ENCODE results near the gene BEX3. TPM values are rescaled to one million over a fixed set of nuclear protein-coding genes. Genes with fewer than 3 reads are reported as not detected.
"Not testable (repeated sequence)": the region's sequence is repeated elsewhere in the genome, so short reads cannot be mapped to it uniquely, and the experiment has no call there.

Gene BEX3
- total RNA-seq = 211 TPM in 2 replicates
- polyA plus RNA-seq (2012) = 376 TPM

DNA sequence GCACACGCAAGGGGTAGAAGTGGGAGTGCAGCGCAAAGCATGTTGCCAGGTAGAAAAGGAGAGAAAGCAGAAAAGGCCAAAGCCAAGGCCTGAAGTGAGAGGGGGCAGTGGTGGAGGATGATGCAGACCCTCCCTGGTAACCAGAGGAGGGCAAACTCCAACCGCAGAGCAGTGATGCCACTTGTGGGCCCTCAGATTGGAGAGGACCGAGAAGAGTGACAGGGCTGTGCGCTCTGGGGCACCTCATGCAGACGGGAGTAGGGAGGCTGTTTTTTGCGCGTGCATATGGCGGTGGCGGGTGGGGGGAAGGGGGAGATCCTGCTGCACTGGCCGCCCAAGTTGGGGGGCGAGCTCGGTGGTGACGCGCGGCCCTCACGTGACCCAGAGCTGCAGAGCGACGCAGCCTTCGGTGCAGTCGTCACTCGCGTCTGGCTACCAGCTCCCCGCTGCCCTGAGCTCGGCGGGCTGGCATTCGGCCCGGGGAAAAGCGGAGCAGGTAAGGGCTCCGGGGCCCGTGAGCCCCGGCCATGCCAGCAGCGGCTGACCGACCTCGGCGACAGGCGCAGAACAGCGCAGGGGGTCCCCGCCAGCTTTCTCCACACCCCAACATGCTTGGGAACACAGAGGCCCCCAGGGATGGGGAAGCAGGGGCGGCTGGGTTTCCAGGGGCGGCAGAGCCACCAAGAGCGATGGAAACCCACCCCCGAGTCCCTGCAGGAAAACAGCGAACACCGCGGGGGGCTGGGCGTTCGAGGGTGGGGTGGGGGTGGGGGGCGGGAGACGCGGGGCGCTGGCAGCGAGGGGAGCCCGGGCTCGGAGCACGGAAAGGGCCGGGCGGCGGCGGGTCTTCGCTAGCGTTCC, at the start of gene BEX3:
TSS of gene BEX3 (plus strand) at position 421 of the 861 bp plus-strand sequence. CDS start 984 bp downstream, outside the sequence.
- peak; percentile 58 for DNase-seq (ENCODE audit: low read depth)

DNA sequence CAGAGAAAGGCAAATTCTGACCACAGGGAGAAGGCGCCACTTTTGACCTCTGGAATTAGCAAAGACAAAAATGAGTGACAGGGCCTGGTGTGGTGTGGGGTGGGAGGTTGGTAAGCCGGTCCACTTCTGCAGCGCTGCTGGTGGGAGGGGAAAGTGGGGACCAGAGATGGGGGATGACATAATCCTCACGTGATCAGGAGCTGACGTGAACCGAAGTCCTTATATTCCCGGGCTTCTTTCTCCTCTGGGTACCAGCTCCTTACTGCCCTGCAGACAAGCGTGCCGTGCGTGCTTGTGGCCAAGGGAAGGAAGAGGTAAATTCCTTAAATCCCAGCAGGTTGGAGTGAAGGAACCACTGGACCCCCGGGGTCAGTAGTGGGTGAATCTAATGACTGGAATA, 46.3 kb upstream of the BEX3 start, which contains the start of gene TCEAL7:
TSS of gene TCEAL7 (plus strand) at position 249 of the 400 bp plus-strand sequence. CDS start 1,165 bp downstream, outside the sequence.
- peak; percentile 94 for DNase-seq (ENCODE audit: low read depth)

DNA sequence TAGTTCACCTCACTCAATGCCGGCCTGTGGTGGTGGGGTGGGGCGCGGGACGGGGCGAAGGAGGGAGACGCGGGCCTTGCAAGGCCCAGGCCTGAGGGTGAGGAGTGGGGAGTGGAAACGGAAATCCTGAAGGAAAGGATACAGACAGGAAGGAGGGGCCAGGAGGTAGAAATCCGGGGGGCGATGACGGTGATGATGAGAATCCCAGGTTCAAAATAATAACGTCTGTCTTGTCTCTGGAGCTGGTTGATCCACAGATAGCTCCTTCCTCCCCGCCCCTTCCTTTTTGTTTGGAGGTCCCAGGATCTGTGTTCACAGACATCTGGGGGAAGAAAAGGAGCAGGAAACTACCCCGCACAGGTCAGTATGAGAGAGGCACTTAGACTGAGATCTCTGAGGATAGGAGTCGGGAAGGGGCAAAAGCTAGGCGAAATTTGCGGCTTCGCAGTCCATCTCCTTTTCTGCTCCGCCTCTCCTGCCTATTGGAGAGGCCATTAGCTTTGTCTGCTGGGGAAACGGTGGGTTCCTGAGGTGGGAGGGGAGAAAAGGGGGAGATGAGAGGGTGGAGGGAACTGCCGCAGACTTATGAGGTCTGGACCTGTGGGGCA, 45.6 kb upstream of the BEX3 start:
- DNase-seq (ENCODE audit: low read depth) = no peak

DNA sequence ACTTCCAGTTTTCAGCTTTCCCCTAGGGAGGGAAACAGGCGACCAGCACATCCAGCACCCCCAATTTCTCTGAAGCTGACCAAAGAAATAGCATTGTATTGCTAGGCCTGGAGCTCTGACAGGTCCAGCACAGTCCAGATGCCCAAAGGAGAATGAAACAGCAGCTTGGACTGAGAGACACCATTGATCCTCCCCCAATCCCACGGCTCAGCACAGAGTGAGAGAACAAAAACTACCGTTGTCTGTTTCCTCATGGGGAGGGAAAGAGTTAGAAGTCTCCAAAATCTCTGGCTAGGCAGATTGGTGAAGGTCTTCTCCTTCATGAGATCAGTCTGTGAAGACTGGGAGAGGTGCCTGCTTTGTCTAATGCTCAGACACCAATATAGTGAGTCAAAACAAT, 37.7 kb upstream of the BEX3 start:
- no peak for DNase-seq (ENCODE audit: low read depth)

DNA sequence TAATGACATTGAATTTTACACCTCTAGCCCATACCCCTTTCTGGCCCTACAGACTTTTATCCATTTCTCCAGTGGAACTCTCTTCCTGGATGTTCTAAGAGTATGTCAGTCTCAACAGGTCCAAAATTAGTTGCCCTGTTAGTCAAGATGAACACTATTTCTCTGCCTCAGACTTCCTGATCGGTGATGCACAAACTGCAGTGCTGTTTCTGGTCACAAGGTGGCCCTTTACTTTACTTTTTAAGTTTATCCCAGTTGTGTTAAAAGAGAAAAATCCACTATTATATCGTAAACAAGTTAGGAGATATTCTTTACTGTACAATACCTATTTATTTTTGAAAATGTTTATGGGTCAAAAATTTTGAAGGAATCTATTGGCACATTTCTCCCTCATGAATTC, 33.2 kb upstream of the BEX3 start:
- DNase-seq (ENCODE audit: low read depth) = peak; percentile 52

DNA sequence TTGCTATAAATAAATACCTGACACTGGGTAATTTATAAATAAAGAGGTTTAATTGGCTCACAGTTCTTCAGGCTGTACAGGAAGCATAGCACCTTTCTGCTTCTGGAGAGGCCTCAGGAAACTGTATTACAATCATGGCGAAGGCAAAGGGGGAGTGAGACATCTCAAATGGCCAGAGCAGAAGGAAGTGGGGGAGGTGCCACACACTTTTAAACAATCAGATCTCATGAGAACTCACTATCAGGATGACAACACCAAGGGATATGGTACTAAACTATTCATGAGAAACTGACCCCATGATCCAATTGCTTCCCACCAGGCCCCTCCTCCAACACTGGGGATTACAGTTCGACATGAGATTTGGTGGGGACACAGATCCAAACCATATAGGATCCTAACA, 31.7 kb upstream of the BEX3 start:
- no peak for DNase-seq (ENCODE audit: low read depth)

DNA sequence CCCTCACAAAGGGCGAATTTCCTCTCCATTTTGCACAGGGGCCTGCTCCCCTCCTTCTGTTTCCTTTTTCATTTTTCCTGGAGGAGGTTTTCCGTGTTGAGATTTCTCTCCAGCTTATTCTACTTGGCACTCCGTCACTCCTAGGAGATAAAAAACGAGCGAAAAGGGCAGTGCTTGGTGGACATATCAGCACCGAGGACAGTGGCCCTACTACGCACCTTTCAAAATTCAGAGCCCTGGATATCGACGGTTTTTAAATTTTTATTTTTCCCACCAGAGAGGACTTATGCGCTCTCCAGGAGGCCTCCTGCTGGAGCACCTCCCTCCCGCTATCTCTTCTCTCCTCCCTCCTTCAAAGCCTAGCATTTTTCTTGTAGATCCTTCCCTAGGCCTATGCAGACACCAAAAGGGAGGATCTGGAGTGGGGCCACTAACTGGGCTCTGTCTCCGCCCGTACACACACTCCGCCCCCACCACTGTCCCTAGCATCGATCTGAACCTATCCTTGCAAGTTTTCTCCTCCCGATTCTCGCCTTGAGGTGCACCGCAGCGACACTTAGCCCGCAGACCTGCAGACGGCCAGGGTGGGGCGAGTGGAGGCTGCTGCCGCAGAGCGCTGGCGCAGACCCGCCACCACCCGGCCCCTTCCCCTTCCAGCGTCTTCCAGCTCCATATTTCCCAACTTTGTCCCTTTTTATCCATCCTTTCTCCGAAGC, 28.5 kb upstream of the BEX3 start:
- DNase-seq (ENCODE audit: low read depth) = no peak

DNA sequence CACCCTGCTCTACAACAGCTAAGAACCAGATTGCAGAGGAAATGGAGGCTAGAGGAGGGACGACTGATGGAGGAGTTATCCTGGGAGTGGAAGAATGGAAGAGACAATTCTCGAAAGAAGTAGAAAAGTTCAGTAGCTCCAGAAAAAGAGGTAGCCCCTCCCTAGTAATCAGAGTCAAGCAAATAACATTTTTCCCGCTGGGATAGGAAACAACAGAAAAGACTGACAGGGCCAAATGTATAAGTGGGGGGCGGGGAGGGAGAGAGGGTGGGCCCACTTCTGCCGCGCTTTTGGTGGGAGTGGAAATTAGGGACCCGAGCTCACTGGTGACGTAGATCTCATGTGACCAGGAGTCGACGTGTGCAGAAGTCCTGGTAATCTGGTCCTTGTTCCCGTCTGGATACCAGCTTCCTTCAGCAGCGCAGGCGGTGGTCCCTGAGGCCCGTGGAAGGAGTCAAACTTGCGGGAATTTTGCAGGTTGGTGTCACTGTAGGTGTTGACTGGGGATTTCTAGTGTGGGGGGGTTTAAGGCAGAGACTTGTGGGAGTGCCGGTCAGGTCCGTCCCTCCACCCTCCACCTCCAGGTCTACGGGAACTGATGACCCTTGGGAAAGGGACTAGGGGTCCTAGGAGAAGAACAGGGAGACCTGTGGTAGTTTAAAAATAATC, 20.1 kb upstream of the BEX3 start, which contains the start of gene TCEAL9:
TSS of gene TCEAL9 (plus strand) at position 377 of the 669 bp plus-strand sequence. CDS start 1,179 bp downstream, outside the sequence.
- DNase-seq (ENCODE audit: low read depth) = peak; percentile 89

DNA sequence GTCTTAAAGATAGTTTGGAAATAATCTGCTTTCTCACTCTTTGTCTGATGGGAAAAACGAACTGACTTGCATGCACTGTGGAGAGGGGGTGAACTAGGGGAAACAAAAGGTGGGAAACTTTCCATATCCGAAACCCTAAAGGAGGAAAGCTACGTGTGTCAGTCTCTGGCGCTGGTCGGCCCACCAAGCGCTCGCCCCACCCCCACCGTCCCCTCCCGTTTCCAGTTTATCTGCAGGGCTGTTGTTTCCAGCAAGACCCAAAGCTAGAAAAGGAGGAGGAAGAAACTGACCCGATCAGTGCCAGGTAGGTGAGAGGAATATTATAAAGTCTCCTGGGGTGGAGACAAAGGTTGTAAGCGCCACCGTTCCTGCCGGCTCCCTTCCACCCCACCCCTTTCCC, 19.5 kb upstream of the BEX3 start:
- no peak for DNase-seq (ENCODE audit: low read depth)

DNA sequence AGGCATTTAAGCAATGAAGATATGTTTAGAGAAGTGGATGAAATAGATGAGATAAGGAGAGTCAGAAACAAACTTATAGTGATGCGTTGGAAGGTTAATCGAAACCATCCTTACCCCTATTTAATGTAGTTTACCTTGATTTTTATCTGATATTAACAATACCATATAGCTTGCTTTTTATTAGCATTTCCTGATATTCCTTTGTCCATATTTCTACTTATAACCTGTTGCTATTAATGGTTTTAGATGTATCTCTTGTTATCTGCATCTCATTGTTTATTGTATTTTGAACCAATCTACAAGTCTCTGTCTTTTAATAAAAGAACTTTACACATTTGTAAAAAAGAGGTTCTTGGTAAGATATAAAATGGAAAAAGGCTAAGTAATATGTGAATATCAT, 18.5 kb upstream of the BEX3 start:
- DNase-seq (ENCODE audit: low read depth) = no peak

DNA sequence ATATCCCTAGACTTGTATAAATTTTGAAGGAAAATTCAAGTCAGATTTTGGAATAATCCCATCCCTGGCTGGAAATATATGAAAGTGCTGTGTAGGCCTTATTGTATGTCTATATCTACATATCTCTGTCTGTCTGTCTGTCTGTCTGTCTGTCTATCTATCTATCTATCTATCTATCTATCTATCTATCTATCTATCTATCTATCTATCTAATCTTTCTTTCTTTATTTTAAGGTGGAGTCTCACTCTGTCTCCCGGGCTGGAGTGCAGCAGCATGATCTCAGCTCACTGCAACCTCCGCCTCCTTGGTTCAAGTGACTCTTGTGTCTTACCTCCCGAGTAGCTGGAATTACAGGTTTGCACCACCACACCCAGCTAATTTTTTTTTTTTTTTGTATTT, 16.7 kb upstream of the BEX3 start:
- DNase-seq (ENCODE audit: low read depth) = not testable (repeated sequence)

DNA sequence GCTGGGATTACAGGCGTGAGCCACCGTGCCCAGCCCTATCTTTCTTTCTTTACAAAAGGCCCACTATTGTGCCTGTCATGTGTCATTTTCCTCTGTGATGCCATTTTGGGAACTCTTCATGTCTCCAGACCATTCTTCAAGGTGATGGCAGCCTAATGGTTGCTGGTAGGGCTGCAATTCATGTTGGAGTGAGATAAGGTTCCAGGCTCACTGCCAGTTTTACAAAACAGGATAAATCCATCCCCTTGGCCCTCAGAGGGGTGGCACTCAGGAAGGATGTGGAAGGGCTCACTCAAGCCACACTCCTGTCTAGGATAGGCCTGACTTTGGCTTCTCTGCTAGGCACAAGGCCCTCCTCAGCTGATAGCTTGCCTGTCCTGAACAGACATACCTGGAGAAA, 16.2 kb upstream of the BEX3 start:
- no peak for DNase-seq (ENCODE audit: low read depth)

DNA sequence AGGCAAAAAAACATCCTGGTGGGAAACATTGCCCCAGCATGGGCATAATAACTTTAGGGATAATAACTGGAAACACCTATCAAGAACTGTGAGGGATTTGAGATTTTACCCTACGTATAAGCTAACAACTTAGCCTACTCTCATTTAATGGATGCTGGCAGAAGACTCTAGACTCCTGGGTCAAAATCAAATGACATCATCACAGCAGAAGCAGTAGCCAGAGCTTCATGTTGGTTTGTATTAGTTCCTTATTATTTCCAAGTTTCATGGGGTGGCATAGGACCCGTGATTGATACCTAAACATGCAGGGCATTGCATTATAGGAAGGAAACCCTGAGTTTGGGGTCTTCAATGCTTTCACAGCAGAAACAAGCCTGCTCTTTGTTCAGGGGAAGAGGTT, 15.4 kb upstream of the BEX3 start:
- no peak for DNase-seq (ENCODE audit: low read depth)

DNA sequence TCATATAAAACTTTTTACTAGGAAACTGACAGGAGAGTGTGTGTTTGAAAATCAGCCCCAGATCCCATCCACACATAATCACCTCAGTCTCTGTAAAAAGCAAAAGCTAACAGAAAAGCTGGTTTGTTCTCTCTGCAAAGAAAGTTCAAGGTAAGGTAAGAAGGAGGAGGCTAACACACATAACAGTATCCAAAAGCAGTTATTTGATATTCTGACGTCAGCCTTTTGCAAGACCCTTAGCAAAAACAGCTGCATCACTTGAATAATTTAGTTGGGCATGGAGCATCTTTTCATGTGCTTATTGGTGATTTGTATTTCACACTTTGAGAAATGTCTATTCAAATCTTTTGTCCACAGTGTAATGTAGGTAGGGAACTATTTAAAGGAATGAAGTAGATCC, 14.5 kb upstream of the BEX3 start:
- DNase-seq (ENCODE audit: low read depth) = no peak

DNA sequence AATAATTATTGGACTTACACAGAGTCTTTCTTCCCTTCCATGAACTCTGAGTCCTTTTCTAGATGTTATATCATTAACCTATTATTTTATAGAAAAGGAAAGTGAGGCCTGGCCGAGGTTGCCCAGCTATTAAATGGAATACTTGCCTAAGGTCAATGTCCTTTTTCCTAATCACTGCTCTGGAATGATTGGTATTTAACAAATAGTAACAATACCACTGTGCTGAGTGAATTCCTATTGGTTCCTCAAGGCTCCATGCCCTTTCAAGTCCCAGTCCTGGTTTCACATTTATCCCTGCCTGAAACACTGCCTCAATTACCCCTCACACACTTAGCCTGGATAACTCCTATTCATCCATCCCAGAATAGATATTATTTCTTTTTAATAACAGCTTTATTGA, 13.9 kb upstream of the BEX3 start:
- DNase-seq (ENCODE audit: low read depth) = peak; percentile 18

DNA sequence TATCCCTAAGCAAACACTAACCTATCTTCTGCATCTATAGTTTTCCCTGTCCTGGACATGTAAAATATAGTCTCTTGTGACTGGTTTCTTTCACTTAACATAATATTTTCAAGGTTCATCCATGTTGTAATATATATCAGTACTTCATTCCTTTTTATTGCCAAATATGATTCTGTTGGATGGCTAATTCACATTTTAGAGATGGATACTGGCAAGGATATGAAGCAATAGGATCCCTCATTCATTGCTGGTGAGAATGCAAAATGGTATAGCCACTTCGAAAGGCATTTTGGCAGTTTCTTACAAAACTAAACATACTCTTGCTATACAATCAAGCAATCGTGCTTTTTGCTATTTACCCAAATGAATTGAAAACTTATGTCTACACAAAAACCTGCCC, 13.3 kb upstream of the BEX3 start:
- DNase-seq (ENCODE audit: low read depth) = no peak

DNA sequence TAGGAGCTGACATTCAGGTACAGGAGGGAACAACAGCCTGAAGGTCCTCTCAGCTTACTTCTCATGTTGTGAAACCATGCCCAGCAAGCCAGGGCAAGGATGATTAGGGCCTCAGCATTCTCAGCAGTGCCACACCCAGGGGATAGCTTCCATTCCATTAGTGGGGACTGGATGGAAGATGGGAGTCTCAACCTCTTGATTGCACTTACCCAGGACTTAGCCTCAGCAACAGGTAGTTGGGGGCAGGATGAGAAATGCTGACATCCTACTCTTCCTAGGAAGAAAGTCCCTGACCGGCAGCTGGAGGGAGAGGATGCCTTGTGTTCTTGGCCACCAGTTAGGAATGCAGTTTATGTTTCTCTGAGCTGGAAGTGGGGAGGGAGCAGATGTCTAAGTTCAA, 8.8 kb upstream of the BEX3 start:
- peak; percentile 20 for DNase-seq (ENCODE audit: low read depth)

DNA sequence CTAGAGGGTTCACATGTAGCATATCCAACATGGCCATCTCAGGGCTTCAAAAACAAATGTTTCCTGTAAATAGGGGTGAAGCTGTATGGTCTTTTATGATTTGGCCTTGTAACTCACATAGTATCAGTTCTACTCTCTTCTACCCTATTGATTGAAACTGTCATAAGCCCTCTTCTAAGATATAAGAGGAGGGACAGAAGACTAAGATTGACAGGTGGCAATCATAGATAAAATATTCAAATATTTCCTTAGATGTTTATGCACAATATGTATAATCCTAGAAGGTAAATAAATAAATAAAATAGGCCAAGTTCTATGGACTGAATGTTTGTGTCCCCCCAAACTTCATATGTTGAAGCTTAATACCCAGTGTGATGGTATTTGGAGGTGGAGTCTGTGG, 6.9 kb upstream of the BEX3 start:
- DNase-seq (ENCODE audit: low read depth) = no peak

DNA sequence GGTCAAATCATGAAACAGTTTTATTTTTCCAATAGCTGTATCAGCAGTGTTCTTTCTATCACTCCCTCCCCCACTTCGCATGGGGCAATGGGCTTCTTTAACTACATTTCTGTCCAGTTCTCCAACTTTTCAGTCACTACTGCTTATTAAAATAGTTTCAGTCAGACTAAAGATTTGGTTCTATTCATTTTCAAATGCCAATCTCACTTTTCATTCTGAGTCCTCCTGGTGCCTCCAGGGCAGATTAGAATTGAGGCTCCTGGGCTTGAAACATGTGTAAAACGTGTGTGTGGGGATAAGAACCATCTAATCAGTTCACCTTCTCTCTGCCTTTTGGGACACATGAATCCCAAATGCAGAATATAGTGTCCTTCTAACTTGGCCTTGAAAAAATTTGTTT, 3.5 kb upstream of the BEX3 start:
- DNase-seq (ENCODE audit: low read depth) = no peak

DNA sequence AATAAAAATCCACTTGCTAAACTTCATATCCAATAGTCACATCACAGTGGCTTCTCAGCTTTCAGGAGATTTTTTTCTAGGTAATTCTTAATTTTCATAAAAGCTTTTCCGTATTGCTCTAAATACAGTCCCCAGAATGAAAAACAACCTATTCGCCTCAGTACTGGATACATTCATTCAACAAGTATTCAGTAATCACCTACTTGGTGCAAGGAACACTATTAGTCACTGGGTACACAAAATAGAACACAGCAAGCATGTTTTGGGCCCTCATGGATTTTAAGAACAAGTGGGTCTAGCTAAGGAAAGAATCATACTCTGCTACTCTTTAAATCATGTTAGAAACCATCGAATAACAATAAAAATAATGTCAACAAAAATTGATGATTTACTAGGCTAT, 2.8 kb upstream of the BEX3 start:
- no peak for DNase-seq (ENCODE audit: low read depth)

DNA sequence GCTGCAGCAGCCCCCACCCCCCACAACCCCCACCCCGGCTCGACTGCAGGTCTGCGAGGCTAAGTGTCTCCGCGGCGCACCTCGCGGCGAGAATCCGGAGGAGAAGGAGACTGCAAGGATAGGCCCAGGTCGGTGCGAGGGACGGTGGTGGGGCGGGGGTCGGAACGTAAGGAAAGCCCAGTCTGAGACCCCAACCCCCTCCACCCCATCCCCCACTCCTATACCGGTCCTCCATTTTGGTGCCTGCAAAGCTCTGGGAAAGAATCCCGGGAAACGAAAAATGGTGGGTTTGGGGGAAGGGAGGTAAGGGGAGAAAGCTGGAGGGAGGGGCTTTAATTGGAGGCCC, 614 bp downstream of the BEX3 start:
- peak; percentile 46 for DNase-seq (ENCODE audit: low read depth)

DNA sequence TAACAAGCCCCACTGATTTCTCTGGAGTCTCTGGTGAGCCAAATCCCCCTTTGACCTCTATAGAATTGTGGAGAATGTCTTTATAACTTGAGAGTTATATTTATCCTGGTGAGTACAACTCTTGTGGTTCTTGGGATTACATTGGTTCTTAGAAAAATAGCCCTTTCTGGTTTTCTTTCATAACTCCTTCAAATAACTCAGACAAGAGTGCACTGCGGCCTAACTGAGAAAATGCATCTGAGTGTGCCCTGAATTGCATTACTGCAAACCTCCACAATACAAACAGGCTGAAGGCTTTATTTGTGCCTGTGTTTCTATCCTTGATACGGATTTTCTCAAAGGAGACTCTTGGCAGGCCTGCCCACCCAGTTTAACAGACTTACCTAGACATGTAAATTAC, 2.7 kb downstream of the BEX3 start:
- no peak for DNase-seq (ENCODE audit: low read depth)
